Measurements from ENCODE around the gene RGS16.

DNA sequence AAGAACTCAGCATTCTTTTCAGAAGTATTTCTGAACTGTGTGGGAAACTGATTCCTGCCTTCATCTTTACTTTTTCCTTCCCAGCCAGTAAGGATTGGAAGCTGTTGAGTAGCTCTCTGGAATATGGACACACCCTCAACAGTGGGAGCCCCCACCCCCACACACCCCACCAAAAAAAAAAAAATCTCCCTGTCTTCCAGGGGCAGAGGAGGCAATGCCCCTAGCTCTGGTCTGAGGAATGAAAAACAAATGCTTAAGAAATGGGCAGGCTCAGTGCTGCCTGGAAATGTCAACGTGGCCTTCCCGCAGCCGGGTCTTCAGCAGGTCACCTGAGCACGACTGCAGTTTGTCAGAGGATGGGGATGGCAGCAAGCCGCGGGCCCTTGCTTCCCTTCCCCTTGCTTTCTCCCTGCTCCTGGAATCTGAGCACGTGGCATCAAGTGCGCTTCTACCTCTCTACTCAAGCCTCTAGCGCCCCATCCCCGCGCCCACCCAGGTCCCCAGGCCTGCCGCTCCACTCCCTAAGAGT, 479 bp downstream of the RGS16 start:
- TF ChIP-seq, protein P1, sequence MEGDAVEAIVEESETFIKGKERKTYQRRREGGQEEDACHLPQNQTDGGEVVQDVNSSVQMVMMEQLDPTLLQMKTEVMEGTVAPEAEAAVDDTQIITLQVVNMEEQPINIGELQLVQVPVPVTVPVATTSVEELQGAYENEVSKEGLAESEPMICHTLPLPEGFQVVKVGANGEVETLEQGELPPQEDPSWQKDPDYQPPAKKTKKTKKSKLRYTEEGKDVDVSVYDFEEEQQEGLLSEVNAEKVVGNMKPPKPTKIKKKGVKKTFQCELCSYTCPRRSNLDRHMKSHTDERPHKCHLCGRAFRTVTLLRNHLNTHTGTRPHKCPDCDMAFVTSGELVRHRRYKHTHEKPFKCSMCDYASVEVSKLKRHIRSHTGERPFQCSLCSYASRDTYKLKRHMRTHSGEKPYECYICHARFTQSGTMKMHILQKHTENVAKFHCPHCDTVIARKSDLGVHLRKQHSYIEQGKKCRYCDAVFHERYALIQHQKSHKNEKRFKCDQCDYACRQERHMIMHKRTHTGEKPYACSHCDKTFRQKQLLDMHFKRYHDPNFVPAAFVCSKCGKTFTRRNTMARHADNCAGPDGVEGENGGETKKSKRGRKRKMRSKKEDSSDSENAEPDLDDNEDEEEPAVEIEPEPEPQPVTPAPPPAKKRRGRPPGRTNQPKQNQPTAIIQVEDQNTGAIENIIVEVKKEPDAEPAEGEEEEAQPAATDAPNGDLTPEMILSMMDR (IDR thresholded peaks at IDR 0.05) = no peak
- no peak for TF ChIP-seq POLR2A (IDR thresholded peaks at IDR 0.05)

Measured in uterus (tissue), 2 donors.